Measurements from ENCODE around the gene SPINT2. TPM values are rescaled to one million over a fixed set of nuclear protein-coding genes. Genes with fewer than 3 reads are reported as not detected.

Gene SPINT2
- polyA plus RNA-seq, 1 donor from 2014 or later: 236 TPM

DNA sequence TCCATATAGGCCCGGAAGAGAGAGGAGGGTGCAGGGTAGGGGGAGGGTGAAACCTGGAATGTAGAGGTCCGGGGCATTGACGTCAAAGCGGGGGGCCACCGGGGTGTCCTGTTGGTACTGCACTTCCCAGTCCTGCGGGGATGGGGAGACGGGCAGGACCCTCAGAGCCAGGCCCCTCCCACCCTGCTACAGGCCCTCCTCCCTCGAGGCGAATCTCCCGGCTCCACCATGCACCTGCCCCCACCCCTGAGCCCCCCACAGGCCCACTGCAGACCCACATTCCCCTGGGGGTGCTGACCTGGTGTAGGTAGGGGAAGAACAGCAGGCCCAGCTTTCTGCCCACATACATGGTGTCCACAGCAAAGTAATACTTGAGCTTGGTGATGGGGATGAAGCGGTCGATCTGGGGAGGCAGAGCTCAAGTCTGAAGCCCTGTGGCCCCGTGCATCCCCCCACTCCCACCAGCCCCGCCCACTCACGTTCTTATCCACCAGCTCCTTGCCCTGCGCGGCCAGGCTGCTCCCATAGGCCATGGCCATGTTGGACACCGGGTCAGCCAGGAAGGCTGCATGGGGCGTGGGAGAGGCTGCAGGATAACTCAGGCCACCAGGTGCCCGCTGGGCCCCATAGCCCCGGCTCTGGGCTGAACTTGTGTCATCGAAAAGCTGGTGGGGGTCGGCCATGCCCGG, 44.7 kb downstream of the SPINT2 start (continued):
- TF ChIP-seq SMC3 (conservative IDR thresholded peaks at IDR 0.05; ENCODE audit: poor library complexity): no peak

DNA sequence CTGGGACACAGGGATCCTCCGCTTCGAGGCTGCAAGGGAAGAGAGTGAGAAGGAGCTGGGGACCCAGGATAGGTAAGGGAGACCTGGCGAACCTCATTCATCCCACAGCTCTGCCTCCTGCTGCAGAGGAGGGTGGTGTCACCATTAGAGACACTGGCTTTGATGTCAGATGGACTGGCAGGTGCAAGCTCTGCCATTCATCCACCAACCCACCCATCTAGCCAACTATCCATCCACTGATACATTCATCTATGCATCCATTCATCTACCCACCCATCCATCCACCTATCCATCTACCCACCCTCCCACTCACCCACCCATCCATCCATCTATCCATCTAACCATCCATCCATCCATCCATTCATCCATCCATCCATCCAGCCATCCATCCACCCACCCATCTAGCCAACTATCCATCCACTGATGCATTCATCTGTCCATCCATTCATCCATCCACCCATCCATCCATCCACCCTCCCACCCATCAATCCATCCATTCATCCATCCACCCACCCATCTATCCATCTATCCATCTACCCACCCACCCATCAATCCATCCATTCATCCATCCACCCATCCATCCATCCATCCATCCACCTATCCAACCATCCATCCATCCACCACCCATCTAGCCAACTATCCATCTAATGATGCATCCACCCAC, 45.4 kb downstream of the SPINT2 start:
- no peak overlapping the region for H3K27ac ChIP-seq (ENCODE audit: low read length)
- no peak overlapping the region for H3K4me2 ChIP-seq (ENCODE audit: low read length)
- H3K9me3 ChIP-seq (ENCODE audit: low read length): no peaks in the 10 kb centered on the region
- no peaks in the 10 kb centered on the region for H3K36me3 ChIP-seq (ENCODE audit: insufficient read depth, low read length)
- H3K79me2 ChIP-seq (replicated peaks; ENCODE audit: insufficient read depth, low read length): no peaks in the 10 kb centered on the region
- no peaks in the 10 kb centered on the region for H3F3A ChIP-seq (ENCODE audit: insufficient read depth, low read length, poor library complexity, severe bottlenecking)
- H4K20me1 ChIP-seq (ENCODE audit: insufficient read depth): no peaks in the 10 kb centered on the region
- no peak for TF ChIP-seq POLR2AphosphoS5 (IDR thresholded peaks at IDR 0.05)
- H3K9ac ChIP-seq (ENCODE audit: low read length): no peak overlapping the region
- H3K27me3 ChIP-seq (ENCODE audit: insufficient read depth, low read depth, low read length): no peaks in the 10 kb centered on the region
- H2AFZ ChIP-seq (ENCODE audit: low read depth, low read length): no peak overlapping the region
- no peak overlapping the region for H3K4me3 ChIP-seq (ENCODE audit: low read length)
- H3K9me2 ChIP-seq (ENCODE audit: insufficient read depth, low read length): no peaks in the 10 kb centered on the region

DNA sequence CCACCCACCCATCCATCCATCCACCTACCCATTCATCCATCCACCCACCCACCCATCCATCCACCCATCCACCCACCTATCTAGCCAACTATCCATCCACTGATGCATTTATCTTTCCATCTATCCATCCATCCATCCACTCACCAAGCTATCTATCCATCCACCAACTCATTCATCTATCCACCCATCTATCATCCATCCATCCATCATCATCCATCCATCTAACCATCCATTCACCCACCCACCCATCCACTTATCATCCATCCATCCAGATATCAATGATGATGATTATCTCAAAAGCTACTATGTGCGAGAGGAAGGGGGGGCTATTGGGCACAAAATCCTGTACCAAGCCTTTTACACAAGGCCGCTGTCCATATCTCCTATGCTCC, 45.9 kb downstream of the SPINT2 start:
- Histone ChIP-seq H3K79me2 (replicated peaks; ENCODE audit: insufficient read depth, low read length) (no peaks in the 10 kb centered on the region), H3K36me3 (ENCODE audit: insufficient read depth, low read length) (no peaks in the 10 kb centered on the region), H3K9ac (ENCODE audit: low read length) (no peak overlapping the region), H3K27ac (ENCODE audit: low read length) (no peak overlapping the region), H3K4me2 (ENCODE audit: low read length) (no peak overlapping the region), H4K20me1 (ENCODE audit: insufficient read depth) (no peaks in the 10 kb centered on the region), H3F3A (ENCODE audit: insufficient read depth, low read length, poor library complexity, severe bottlenecking) (no peaks in the 10 kb centered on the region), H3K9me3 (ENCODE audit: low read length) (no peaks in the 10 kb centered on the region), H2AFZ (ENCODE audit: low read depth, low read length) (no peak overlapping the region), H3K27me3 (ENCODE audit: insufficient read depth, low read depth, low read length) (no peaks in the 10 kb centered on the region), H3K4me3 (ENCODE audit: low read length) (no peak overlapping the region), H3K9me2 (ENCODE audit: insufficient read depth, low read length) (no peaks in the 10 kb centered on the region)
- no peak for TF ChIP-seq TAF1 (IDR thresholded peaks at IDR 0.05; ENCODE audit: low read depth)
- TF ChIP-seq, protein P1, sequence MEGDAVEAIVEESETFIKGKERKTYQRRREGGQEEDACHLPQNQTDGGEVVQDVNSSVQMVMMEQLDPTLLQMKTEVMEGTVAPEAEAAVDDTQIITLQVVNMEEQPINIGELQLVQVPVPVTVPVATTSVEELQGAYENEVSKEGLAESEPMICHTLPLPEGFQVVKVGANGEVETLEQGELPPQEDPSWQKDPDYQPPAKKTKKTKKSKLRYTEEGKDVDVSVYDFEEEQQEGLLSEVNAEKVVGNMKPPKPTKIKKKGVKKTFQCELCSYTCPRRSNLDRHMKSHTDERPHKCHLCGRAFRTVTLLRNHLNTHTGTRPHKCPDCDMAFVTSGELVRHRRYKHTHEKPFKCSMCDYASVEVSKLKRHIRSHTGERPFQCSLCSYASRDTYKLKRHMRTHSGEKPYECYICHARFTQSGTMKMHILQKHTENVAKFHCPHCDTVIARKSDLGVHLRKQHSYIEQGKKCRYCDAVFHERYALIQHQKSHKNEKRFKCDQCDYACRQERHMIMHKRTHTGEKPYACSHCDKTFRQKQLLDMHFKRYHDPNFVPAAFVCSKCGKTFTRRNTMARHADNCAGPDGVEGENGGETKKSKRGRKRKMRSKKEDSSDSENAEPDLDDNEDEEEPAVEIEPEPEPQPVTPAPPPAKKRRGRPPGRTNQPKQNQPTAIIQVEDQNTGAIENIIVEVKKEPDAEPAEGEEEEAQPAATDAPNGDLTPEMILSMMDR (IDR thresholded peaks at IDR 0.05; ENCODE audit: poor library complexity, severe bottlenecking): no peak
- no peak for TF ChIP-seq SMC3 (conservative IDR thresholded peaks at IDR 0.05; ENCODE audit: poor library complexity)
- no peak for TF ChIP-seq EZH2 (IDR thresholded peaks at IDR 0.05; ENCODE audit: borderline replicate concordance, insufficient read depth, low read length, poor library complexity, severe bottlenecking)
- TF ChIP-seq POLR2AphosphoS5 (IDR thresholded peaks at IDR 0.05): no peak
- TF ChIP-seq EP300 (conservative IDR thresholded peaks at IDR 0.05; ENCODE audit: poor library complexity, severe bottlenecking): no peak
- TF ChIP-seq RAD21 (conservative IDR thresholded peaks at IDR 0.05): no peak
- TF ChIP-seq, protein P2, sequence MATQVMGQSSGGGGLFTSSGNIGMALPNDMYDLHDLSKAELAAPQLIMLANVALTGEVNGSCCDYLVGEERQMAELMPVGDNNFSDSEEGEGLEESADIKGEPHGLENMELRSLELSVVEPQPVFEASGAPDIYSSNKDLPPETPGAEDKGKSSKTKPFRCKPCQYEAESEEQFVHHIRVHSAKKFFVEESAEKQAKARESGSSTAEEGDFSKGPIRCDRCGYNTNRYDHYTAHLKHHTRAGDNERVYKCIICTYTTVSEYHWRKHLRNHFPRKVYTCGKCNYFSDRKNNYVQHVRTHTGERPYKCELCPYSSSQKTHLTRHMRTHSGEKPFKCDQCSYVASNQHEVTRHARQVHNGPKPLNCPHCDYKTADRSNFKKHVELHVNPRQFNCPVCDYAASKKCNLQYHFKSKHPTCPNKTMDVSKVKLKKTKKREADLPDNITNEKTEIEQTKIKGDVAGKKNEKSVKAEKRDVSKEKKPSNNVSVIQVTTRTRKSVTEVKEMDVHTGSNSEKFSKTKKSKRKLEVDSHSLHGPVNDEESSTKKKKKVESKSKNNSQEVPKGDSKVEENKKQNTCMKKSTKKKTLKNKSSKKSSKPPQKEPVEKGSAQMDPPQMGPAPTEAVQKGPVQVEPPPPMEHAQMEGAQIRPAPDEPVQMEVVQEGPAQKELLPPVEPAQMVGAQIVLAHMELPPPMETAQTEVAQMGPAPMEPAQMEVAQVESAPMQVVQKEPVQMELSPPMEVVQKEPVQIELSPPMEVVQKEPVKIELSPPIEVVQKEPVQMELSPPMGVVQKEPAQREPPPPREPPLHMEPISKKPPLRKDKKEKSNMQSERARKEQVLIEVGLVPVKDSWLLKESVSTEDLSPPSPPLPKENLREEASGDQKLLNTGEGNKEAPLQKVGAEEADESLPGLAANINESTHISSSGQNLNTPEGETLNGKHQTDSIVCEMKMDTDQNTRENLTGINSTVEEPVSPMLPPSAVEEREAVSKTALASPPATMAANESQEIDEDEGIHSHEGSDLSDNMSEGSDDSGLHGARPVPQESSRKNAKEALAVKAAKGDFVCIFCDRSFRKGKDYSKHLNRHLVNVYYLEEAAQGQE (IDR thresholded peaks at IDR 0.05; ENCODE audit: borderline replicate concordance): no peak
- no peak for TF ChIP-seq MXI1 (conservative IDR thresholded peaks at IDR 0.05; ENCODE audit: poor library complexity, severe bottlenecking)
